HG03196 (cell line): ENCODE results near the gene FUZ.
A peak's percentile ranks its signal among the peaks of the same experiment; 100 is the strongest.

ENCODE experiments used
- ATAC-seq: cut with Tn5 transposase; IDR thresholded peaks from one replicate; pipeline ENCODE4 v1.9.1; 2021; ENCODE audit not compliant: unreplicated experiment

The FUZ gene

GRCh38 chr19:49786376-49786820 is 26.7 kb downstream of the FUZ start:
- no peak for ATAC-seq

DNA sequence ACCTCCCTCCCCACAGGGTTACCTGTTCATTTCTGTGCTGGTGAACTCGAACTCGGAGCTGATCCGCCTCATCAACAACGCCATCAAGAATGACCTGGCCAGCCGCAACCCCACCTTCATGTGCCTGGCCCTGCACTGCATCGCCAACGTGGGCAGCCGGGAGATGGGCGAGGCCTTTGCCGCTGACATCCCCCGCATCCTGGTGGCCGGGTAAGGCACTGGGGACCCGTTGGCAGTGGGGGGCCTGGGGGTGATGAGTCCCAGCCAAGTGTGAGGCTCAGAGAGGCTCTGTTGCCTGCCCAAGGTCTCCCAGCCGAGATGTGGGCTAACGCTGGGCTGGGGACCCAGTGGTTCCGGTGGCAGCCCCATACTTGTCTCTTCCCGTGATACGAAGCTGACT is 30.6 kb downstream of the FUZ start:
- no peak for ATAC-seq

GRCh38 chr19:49781394-49781793 is 31.7 kb downstream of the FUZ start:
- ATAC-seq, result no peak

GRCh38 chr19:49780861-49781260 is 32.2 kb downstream of the FUZ start:
- ATAC-seq, result no peak

DNA sequence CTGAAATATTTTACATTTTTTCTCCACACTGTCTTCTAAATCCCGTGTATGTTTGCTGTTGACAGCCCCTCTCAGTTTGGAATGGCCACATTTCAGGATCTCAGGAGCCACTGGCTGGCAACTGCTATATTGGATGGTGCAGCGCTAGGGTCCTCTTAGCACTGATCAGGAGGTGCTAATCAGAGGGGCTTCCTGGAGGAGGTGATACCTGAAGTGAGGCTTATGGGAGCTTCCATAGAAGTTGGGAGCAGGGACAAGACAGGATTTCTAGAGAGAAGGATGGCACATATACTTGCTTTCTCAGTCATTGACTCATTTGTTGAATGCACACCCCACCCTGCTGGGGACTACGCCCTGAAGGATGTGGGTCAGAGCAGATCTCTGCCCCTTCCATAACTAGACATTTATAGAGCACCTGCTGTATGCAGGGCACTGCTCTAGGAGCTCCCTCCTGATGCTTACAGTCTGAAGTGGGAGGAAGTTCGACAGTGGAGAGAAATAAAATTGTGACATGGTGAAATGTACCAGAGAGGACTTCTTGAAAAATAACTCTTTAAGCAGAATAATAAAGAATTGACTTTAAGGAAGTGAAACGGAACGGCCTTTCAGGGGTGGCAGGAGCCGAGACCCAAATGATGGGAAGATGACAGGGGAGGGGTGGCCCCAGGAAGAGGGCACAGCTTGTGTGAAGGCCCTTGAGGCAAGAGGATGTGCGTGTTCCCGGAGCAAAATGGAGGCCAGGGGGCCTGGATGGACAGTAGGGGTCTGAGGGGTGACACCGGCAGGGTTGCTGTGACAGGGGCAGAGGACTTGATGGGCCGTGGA is 33.1 kb downstream of the FUZ start:
- no peak for ATAC-seq

DNA sequence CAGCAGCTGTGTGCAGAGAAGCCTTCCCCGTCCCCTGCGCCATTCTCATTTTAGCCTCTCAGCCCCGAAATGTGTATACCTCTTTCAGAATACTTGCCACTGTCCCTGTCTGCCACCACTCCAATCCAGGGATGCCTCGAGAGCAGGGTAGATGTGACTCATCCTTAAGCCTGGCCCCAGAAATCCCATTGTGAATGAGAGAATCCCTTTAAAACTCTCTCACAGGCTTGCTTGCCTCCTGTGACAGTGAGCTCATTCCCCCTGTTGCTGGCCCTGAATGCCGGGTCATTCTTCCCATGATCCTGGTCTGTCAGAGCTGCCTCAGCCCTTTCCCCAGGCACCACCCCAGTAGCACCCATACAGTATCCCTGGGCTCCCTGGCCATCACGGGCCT is 36.7 kb downstream of the FUZ start:
- ATAC-seq, result no peak

DNA sequence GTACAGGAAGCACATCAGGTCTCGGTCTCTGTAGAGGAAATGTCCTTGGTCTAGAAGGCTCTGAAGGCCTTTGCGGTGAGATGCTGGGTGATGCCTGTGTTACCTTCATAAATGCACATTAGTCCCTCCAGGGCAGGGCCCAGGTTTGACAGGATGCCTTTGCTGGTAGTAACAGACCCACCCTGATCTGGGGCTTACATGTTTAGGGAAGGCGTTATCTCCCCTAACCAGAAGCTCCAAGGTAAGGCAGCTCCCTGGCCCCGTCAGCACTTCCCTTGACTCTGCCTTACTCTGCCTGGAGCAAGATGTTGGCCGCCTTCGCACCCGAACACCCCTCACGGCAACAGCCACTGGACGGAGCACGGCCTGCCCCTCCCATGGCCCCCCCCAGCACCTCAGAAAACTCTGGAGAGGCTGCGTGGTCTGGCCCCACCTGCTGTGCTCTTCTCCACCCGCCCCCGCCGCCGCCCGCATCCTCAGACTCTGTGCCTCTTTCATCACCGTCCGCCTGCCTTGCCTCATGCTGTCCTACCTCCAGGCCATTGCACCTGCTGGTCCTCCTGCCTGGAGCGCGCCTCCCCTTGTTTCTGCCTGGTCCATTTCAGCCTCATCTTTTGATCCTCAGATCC is 37.2 kb downstream of the FUZ start:
- no peak for ATAC-seq

DNA sequence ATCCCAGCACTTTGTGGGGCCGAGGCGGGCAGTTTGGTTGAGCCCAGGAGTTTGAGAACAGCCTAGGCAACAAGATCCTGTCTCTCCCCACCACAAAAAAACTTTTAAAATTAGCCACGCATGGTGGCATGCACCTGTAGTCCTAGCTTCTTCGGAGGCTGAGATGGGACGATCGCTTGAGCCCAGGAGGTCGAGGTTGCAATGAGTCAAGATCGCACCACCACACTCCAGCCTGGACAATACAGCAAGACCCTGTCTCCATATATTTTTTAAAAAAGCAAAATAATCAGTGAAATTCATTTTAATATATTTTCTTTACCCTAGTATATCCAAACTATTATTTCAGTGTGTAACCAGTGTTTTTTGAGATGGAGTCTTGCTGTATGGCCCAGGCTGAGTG is 38.1 kb downstream of the FUZ start:
- ATAC-seq, result no peak

DNA sequence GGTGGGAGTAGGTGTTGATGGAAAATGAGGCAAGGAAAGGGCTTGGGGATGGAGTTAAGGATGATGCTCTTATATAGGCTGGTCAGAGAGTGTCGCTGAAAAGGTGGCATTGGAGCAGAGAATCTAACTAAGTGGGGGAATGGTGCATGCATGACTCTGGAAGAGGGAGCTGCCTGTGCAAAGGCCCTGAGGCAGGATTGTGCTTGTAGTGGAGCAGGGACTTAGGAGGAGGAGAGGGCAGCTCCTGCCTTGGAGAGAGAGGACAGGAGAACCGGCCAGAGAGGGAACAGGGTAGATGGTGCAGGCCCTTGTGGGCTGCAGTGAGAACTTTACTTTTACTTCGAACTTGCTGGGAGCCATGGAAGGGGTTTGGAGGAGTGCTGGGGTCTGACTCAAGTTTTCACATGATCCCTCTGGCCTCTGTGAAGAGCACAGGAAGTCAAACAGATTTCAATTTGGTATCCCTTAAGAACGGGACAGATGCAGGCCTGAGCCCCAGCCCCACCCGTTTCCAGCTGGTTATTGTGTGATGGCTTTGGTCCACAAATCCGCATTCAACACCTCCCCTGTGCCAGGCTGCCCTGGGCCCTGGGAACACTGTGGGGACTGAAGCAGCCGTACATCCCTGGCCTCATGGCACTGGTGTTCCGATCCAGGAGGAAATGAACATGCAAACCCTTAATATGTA is 39.3 kb downstream of the FUZ start:
- no peak for ATAC-seq

DNA sequence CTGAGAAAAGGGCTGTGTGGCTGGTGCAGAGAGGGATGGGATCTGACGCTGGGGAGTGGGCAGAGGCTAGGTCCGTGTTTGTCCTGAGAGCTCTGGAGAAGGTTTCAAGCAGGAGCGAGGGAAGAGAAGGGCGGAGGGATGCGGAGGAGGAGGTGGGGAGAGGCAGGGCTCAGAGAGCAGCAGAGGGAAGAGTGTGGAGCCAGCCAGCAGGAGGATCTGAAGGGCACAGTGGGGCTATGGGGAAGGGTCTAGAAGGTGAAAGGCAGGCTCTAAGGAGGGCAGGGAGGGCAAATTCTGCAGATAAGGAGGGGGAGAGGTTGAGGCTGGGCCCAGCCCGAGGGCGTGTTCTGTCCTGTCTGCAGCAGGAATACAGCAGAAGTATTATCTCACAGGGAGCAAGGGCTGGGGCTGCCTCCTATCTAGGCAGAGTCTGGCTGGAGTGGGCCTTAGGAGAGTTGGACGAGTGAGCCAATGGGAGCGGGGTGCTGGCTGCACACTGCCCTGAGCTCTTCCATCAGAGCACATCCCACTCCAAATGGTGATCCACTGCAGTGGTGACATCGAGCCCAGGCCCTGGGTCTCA is 40.2 kb downstream of the FUZ start:
- no peak for ATAC-seq

DNA sequence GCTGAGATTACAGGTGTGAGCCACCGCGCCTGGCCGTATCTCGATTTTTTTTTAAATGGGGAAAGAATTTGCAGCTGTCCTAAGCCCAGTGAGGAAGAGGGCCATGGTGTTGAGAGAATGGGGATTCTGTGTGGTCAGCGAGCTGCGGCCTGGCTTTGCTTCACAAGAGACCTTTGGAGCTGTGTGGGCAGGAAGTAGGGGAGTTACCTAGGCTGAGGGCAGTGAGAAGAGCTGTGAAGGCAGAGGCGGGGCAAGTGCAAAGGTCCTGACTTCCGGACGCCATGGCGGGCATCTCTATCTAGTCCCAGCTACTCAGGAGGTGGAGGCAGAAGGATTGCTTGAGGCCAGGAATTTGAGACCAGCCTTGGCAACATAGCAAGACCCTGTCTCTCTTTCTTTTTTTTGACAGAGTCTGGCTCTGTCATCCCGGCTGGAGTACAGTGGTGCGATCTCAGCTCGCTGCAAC is 41.4 kb downstream of the FUZ start:
- ATAC-seq, result no peak

GRCh38 chr19:49770529-49770928 is 42.6 kb downstream of the FUZ start:
- no peak for ATAC-seq

GRCh38 chr19:49767967-49768581 is 45.0 kb downstream of the FUZ start:
- no peak for ATAC-seq

DNA sequence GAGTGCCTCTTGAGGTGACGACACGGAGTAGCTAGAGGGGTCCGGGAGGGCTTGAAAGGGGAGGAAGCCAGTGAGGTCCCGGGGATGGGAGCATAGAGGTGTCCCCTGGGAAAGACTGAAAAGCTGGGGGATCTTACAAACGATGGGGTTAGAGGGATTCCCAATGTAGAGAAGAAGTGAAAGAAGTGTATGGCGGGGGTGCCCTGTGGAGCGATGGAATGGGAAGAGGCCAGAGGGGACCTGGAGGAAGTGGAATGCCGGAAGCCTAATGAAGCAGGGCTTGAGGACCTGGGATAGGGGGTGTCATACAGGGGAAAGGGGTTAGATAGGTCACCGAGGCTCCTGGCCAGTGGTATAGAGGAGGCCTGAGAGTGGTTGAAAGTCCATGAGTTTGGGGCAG is 45.7 kb downstream of the FUZ start:
- ATAC-seq, result no peak

GRCh38 chr19:49766930-49767299 is 46.2 kb downstream of the FUZ start, which contains the start of gene AP2A1:
Gene AP2A1 (plus strand): TSS chr19:49767001. CDS start chr19:49767134, 133 bp downstream.
- no peak for ATAC-seq

GRCh38 chr19:49766007-49766929 is 46.8 kb downstream of the FUZ start:
- peak; percentile 86 for ATAC-seq

DNA sequence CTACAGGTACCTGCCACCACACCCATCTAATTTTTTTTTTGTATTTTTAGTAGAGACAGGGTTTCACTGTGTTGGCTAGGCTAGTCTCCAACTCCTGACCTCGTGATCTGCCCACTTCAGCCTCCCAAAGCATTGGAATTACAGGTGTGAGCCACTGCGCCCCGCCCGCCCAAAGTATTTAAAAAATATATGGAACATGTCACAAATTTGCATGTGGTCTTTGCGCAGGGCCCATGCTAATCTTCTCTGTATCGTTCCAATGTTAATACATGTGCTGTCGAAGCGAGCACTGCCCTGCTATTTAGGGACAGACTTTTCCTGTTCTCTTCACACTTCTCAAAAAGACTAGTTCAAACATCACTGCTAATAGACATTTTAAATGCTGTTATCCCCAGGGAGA is 48.8 kb downstream of the FUZ start:
- ATAC-seq, result no peak

DNA sequence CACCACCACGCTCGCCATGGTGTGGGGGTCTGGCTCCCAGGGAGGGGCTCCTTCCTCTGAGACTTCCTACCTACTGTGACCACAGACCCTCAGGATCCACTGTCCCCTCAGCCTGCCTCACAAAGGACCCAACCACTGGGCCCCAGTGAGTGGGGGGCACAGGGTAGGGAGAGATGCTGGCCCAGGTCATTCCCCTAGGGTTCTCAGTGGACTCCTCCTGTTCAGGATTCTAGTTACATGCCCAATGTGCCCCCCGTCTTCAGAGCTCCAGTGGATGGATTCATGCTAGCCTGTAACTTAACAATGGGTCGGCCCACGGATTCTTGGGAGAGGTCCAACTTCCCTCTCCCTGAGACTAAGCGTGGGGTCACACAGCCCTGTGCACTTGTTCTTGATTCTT is 49.9 kb downstream of the FUZ start, which contains the start of gene TSKS:
TSS of gene TSKS (minus strand) at position 77 of the 400 bp plus-strand sequence. CDS start at position 18, 59 bp downstream.
- ATAC-seq, result no peak

GRCh38 chr19:49761625-49762311 is 51.3 kb downstream of the FUZ start:
- ATAC-seq, result no peak
